Mucosa of stomach (tissue), 1 donor: ENCODE data around the gene S1PR3.

Experiments used
- H3K27me3 ChIP-seq: one replicate; pipeline ENCODE4 v1.7.0; 2013; ENCODE audit warnings: mild to moderate bottlenecking, low read length; ENCODE audit not compliant: control insufficient read depth, insufficient read depth
- H3K36me3 ChIP-seq: one replicate; pipeline ENCODE4 v1.7.0; 2013; ENCODE audit warnings: low read length; ENCODE audit not compliant: control insufficient read depth, insufficient read depth
- H3K4me1 ChIP-seq: one replicate; pipeline ENCODE4 v1.7.0; 2013; ENCODE audit warnings: mild to moderate bottlenecking, low read length; ENCODE audit not compliant: control insufficient read depth, insufficient read depth
- H3K4me3 ChIP-seq: one replicate; pipeline ENCODE4 v1.7.0; 2013; ENCODE audit warnings: low read length
- H3K9ac ChIP-seq: one replicate; pipeline ENCODE4 v1.7.0; 2013; ENCODE audit warnings: mild to moderate bottlenecking, low read length, moderate library complexity
- H3K9me3 ChIP-seq: one replicate; pipeline ENCODE4 v1.7.0; 2013; ENCODE audit warnings: mild to moderate bottlenecking, low read length, moderate library complexity; ENCODE audit not compliant: control insufficient read depth
- donor health status: Pancreatic carcinoma.

S1PR3 gene

DNA sequence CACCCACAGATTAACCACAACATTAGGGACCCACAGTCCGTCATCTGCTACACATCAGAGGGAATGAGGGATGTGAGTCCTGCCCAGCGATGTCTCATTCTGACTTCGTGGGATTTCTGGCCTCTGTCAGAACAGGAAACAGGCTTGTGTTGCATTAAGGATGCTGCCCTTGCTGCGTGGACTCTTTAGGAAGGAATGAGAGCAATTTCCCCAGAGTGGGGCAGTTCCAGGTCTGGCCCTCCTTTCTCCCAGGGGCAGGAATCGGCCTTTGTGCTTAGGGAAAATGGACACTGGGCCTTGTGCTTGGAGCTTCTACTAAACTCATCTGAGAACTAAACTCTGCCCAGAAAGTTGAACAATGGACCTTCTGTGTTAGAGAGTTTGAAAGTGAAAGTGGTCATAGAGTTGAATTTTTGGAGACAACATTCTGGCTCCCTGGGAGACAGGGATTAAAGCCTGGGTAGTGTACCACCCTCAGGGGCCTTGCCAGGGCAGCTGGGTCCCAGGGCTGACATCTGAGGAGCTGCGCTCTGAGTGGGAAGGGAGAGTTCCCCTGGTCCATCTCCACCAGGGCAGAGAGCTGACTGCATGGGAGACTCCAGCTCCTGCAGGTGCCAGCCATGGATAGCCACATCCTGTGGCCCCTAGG, 37.8 kb upstream of the S1PR3 start:
- no peaks in the 10 kb centered on the region for H3K27me3 ChIP-seq
- H3K4me1 ChIP-seq, result peaks cover 33% of the 10 kb centered on the region
- no peak overlapping the region for H3K9ac ChIP-seq
- no peaks in the 10 kb centered on the region for H3K36me3 ChIP-seq
- H3K9me3 ChIP-seq, result no peaks in the 10 kb centered on the region
- H3K4me3 ChIP-seq, result no peak overlapping the region

GRCh38 chr9:88954066-88954465, 37.2 kb upstream of the S1PR3 start:
- Histone ChIP-seq H3K36me3 (no peaks in the 10 kb centered on the region), H3K4me1 (peaks cover 33% of the 10 kb centered on the region)

DNA sequence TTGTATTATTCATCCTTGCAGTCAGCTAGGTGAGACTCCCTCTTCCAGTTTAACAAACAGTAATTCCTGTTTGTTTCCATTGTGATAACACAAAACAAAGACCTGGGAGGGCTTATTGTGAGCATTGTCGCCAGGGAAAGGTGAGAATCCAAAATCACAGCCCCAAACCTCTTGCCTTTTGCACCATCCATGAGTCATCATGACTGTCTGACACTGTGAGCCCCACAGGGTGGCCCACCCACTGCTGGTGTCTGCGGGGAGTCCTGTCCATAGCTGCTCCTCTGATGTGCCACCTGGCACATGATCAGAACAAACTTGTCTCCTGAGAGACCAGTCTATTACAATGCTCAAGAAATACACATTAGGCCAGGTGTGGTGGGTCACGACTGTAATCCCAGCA, 33.7 kb upstream of the S1PR3 start:
- H3K36me3 ChIP-seq, result no peaks in the 10 kb centered on the region
- H3K9ac ChIP-seq, result no peak overlapping the region
- no peak overlapping the region for H3K4me3 ChIP-seq
- H3K9me3 ChIP-seq, result no peaks in the 10 kb centered on the region
- H3K4me1 ChIP-seq, result peaks cover 9% of the 10 kb centered on the region
- H3K27me3 ChIP-seq, result no peaks in the 10 kb centered on the region

More at GRCh38 chr9:88954066-88954465, 37.2 kb upstream of the S1PR3 start:
- Histone ChIP-seq H3K9ac (no peak overlapping the region), H3K4me3 (no peak overlapping the region), H3K9me3 (no peaks in the 10 kb centered on the region), H3K27me3 (no peaks in the 10 kb centered on the region)

- no peaks in the 10 kb centered on the region for H3K27me3 ChIP-seq
- H3K4me1 ChIP-seq, result no peaks in the 10 kb centered on the region
- H3K9me3 ChIP-seq, result no peaks in the 10 kb centered on the region
- H3K36me3 ChIP-seq, result no peaks in the 10 kb centered on the region
- H3K9ac ChIP-seq, result no peak overlapping the region
- H3K4me3 ChIP-seq, result no peak overlapping the region
Measured at GRCh38 chr9:88959727-88960469, 31.4 kb upstream of the S1PR3 start.

GRCh38 chr9:88960632-88961031, 30.6 kb upstream of the S1PR3 start:
- Histone ChIP-seq H3K9me3 (no peaks in the 10 kb centered on the region), H3K27me3 (no peaks in the 10 kb centered on the region), H3K36me3 (no peaks in the 10 kb centered on the region), H3K9ac (no peak overlapping the region), H3K4me3 (no peak overlapping the region), H3K4me1 (no peaks in the 10 kb centered on the region)

- no peak overlapping the region for H3K9ac ChIP-seq
- no peaks in the 10 kb centered on the region for H3K27me3 ChIP-seq
- no peaks in the 10 kb centered on the region for H3K9me3 ChIP-seq
- H3K4me3 ChIP-seq, result no peak overlapping the region
- no peaks in the 10 kb centered on the region for H3K4me1 ChIP-seq
- no peaks in the 10 kb centered on the region for H3K36me3 ChIP-seq
Measured at GRCh38 chr9:88965473-88965872, 25.8 kb upstream of the S1PR3 start.

DNA sequence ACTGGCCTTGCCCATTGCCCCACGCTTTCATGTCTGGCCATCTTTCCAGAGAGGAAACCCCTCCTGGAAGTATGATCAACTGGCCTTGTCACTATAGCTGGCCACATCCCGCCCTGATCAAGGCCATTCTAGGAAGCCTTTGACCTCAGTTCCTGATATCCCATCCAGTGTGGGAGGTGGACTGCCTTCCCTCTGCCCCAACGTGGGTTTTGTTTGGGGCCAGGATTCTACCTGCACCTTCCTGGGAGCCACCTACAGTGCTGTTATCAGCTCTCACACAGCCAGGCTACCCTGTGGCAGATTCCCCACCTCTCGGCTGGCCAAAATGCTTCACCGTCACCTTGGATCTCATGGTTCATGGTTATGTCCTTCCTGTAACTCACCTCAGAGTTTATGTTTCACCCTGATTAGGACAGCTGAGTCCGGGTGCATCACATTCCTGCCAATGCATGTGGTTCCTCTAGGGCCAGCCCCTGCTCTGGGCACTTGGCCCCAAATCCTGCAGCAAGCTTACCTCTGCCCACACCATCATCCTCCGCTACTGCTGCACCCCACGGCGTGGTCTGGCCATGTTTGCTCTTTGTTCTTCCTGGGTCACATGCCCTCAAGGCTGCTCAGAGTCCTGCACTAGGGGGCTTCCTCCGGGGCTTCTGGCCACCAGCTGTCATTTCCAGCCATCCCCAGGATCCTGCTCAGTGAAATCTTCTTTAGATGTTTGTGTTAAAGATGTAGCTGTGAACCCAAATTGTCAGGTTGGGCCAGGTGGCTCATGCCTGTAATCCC, 24.2 kb upstream of the S1PR3 start:
- H3K4me3 ChIP-seq, result no peak overlapping the region
- H3K4me1 ChIP-seq, result no peaks in the 10 kb centered on the region
- no peaks in the 10 kb centered on the region for H3K9me3 ChIP-seq
- no peak overlapping the region for H3K9ac ChIP-seq
- no peaks in the 10 kb centered on the region for H3K36me3 ChIP-seq
- no peaks in the 10 kb centered on the region for H3K27me3 ChIP-seq

- Histone ChIP-seq H3K36me3 (no peaks in the 10 kb centered on the region), H3K9me3 (no peaks in the 10 kb centered on the region), H3K27me3 (no peaks in the 10 kb centered on the region), H3K9ac (no peak overlapping the region), H3K4me3 (no peak overlapping the region), H3K4me1 (no peaks in the 10 kb centered on the region)
Measured at GRCh38 chr9:88968799-88969198, 22.5 kb upstream of the S1PR3 start.

DNA sequence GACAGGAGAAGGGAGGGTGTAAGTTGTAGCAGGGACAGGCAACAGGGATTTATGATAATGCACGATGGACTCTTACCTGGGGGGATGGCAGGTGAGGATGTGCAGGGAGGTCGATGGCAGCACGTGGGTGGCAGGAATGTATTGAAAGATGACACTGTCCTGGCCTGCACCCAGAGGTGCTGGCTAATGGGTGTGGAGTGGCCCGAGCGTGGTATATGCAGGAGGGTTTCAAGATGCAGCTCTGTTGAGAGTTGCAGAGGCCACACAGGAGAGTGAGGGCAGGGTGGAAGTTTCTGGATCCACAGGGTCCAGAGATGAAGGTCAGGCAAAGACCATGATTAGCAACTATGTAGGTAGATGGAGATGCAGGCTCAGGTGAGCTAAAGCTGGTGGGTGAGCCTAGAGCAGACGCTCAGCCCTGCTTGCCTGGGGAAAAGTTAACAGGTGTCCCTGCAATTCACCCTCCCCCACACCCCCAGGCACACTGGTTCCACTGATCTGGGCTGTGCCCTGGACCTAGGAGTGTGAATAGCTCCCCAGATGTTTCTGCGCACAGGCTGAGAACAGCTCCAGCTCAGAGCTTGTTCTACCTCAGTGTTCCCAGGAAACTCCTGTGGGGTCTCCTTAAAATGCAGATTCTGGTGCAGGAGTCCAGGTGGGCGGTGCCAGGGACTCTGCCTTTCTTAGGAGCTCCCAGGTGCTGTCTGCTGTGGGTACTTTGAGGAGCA, 21.5 kb upstream of the S1PR3 start:
- H3K27me3 ChIP-seq, result no peaks in the 10 kb centered on the region
- H3K9me3 ChIP-seq, result no peaks in the 10 kb centered on the region
- H3K4me1 ChIP-seq, result no peaks in the 10 kb centered on the region
- no peaks in the 10 kb centered on the region for H3K36me3 ChIP-seq
- H3K9ac ChIP-seq, result no peak overlapping the region
- H3K4me3 ChIP-seq, result no peak overlapping the region

DNA sequence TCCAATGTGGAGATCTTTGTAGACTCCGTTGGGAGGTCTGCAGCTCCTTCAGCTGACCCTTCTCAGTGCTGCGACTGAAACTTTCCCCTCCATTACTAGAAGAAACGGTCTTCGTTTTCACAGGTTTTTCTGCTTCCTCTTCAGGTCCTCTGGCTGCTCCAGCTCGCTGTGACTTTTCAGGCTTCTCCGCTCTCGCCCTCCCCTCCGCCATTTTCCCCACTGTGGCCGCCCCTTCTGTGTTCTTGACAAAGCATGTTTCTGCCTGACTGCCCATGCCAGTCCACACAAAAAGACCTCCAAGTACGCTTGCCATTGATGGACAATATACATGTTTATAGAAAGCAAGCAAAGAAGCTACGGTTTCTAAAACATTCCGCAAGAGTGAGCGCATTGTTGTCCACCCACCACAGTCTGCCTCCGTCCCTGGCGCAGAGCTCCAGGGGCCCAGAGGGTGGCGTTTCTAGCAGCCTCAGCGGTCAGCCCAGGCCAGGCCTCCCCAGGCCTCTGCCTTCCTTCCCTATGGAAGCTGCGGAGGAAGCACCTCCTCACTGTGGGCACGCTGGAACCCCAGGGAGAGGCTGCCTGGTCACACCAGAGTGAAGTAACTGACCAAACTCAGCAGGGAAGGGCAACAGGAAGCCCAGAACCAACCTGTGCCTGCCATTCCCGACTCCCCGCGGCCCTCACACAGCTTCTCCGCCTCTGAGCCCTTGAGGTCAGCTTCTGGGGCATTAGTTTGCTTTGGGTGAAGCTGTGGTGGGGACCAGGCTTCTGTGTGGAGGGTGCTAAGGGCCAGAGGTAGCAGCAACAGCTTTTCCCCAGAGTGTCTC, 19.9 kb upstream of the S1PR3 start:
- Histone ChIP-seq H3K36me3 (no peaks in the 10 kb centered on the region), H3K27me3 (no peaks in the 10 kb centered on the region), H3K9ac (no peak overlapping the region), H3K4me1 (no peaks in the 10 kb centered on the region), H3K9me3 (no peaks in the 10 kb centered on the region), H3K4me3 (no peak overlapping the region)

DNA sequence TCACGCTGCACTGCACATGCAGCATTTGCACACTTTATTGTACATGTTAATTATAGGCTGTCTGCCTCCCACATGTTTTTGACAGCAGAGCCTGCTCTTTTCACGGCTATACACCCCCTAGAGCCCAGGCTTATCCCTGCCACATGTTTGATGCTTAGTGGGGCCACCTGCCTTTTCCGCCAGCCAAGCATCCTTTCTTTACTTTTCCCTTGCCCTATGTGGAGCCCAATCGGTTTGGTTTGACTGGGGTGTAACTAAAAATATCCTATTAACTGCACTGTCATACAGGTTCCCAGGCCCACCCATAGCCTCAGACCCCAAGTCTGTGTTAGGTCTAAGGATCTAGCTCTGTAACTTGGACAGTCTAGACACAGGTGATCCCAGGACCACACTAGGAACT, 18.9 kb upstream of the S1PR3 start:
- no peaks in the 10 kb centered on the region for H3K27me3 ChIP-seq
- H3K36me3 ChIP-seq, result no peaks in the 10 kb centered on the region
- H3K9me3 ChIP-seq, result no peaks in the 10 kb centered on the region
- no peaks in the 10 kb centered on the region for H3K4me1 ChIP-seq
- no peak overlapping the region for H3K9ac ChIP-seq
- H3K4me3 ChIP-seq, result no peak overlapping the region
